PC-9 (cell line): ENCODE results near the gene TLDC2. TPM values are rescaled to one million over a fixed set of nuclear protein-coding genes. Genes with fewer than 3 reads are reported as not detected.

Source experiments
- BruUV-seq: library from RNA; stranded (reverse); fragments of 400-500 nt; replicated peaks from 2 replicates; lab custom pipeline; 2021; lab: Mats Ljungman, UMichigan
- CTCF ChIA-PET: fragments of 300-600 bp; sonication (Branson Sonifier 250); formaldehyde crosslinking; loops from one replicate; lab custom pipeline; 2022; ENCODE audit warnings: antibody characterized with exemption; lab: Charles Lee
- POLR2A ChIA-PET: fragments of 300-600 bp; sonication (Branson Sonifier 250); formaldehyde crosslinking; loops from one replicate; lab custom pipeline; 2022; ENCODE audit warnings: antibody characterized with exemption; ENCODE audit not compliant: unreplicated experiment; lab: Charles Lee
- DNase-seq, 2 experiments: peaks; one replicate each; pipeline versions ENCODE4 v3.0.0 to v3.0.0-alpha.2; 2015 to 2022; ENCODE audit warnings: mixed read lengths in 1 of 2
- H2AFZ ChIP-seq: fragments of 200-600 bp; sonication (generic); 2 replicates; pipeline ENCODE4 v1.8.1; 2017; ENCODE audit warnings: antibody characterized with exemption
- H3F3A ChIP-seq: fragments of 200-600 bp; sonication (generic); 2 replicates; pipeline ENCODE4 v1.8.1; 2017; ENCODE audit warnings: antibody characterized with exemption, mild to moderate bottlenecking, low read depth; ENCODE audit not compliant: insufficient read depth
- H3K27ac ChIP-seq: fragments of 200-600 bp; sonication (generic); 2 replicates; pipeline ENCODE4 v1.6.1; 2016; ENCODE audit warnings: mixed run types
- H3K27me3 ChIP-seq: fragments of 200-600 bp; sonication (generic); 2 replicates; pipeline ENCODE4 v1.6.1; 2016; ENCODE audit warnings: low read depth, mixed run types; ENCODE audit not compliant: insufficient read depth
- H3K36me3 ChIP-seq: fragments of 200-600 bp; sonication (generic); 2 replicates; pipeline ENCODE4 v1.6.1; 2016; ENCODE audit warnings: low read depth, mixed run types
- H3K4me1 ChIP-seq: fragments of 200-600 bp; sonication (generic); replicated peaks from 2 replicates; pipeline ENCODE4 v1.6.1; 2016; ENCODE audit warnings: mixed run types; ENCODE audit not compliant: insufficient read depth
- H3K4me2 ChIP-seq: fragments of 200-600 bp; sonication (generic); 2 replicates; pipeline ENCODE4 v1.6.1; 2017; ENCODE audit warnings: mixed run types
- H3K4me3 ChIP-seq: fragments of 200-600 bp; sonication (generic); 2 replicates; pipeline ENCODE4 v1.6.1; 2016; ENCODE audit warnings: mixed run types
- H3K79me2 ChIP-seq: fragments of 200-600 bp; sonication (generic); 2 replicates; pipeline ENCODE4 v1.6.1; 2017; ENCODE audit warnings: low read depth, mixed run types
- H3K9me2 ChIP-seq: fragments of 200-600 bp; sonication (generic); 2 replicates; pipeline ENCODE4 v1.8.1; 2017; ENCODE audit warnings: mild to moderate bottlenecking; ENCODE audit not compliant: insufficient read depth
- H3K9me3 ChIP-seq: fragments of 200-600 bp; sonication (generic); 2 replicates; pipeline ENCODE4 v1.8.1; 2016; ENCODE audit warnings: low read depth; ENCODE audit not compliant: insufficient read depth
- H4K20me1 ChIP-seq: fragments of 200-600 bp; sonication (generic); 2 replicates; pipeline ENCODE4 v1.8.1; 2017; ENCODE audit not compliant: insufficient read depth
- EZH2 ChIP-seq: fragments of 200-600 bp; sonication (generic); IDR thresholded peaks from 2 replicates; pipeline ENCODE4 v1.8.0; 2017; ENCODE audit warnings: antibody characterized with exemption, low read depth
- intact Hi-C: fragments of 100-400 bp; cut with micrococcal nuclease; formaldehyde crosslinking; loops from one replicate; pipeline ENCODE4 v1.10.0; 2022; ENCODE audit not compliant: unreplicated experiment
- total RNA-seq: library from RNA; stranded (reverse); gene quantifications from 2 replicates; pipeline ENCODE4 v1.2.3, GENCODE V29; 2021
- TF ChIP-seq, protein P1 (sequence below): fragments of 200-600 bp; sonication (generic); conservative IDR thresholded peaks from 2 replicates; pipeline ENCODE4 v1.6.1; 2017; ENCODE audit warnings: mixed run types, antibody characterized with exemption, mild to moderate bottlenecking, moderate library complexity

The TLDC2 gene
- total RNA-seq, 1 experiment from 2014 or later: not detected

DNA sequence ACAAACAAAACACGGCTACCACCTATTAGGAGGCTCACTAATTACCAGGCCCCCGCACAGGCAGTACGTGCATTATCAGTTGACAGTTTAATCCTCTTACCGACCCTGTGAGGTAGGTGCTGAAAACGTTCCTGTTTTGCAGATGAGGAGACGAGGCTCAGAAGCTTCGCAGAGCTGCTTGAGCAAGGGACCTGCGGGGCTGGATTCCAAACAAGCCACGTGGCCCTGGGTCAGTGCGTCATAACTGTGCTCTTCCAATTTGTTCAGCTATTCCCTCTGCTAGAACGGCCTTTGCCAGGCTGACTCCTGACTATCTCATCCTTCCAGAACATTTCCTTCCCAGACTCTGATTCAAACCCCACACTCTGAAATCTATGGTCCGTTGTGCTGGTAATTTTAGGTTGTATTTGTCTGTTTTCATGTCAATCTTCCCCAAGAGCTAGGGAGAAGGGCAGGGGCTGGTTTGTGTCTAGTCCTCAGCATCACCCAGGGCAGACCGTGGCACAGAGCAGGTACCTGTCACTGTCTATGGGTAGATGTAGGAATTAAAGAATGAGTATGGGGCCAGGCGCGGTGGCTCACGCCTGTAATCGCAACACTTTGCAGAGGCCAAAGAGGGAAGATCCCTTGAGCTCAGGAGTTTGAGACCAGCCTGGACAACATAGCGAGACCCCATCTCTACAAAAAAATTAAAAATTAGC, 28.8 kb upstream of the TLDC2 start:
- intact Hi-C loops: no loop called here
- Histone ChIP-seq H3K4me1 (peaks cover 12% of the 10 kb centered on the region), H3K4me3 (no peak overlapping the region), H3K9me3 (no peaks in the 10 kb centered on the region), H2AFZ (0 out of 2 replicates have a peak overlapping the region, but pooled peaks have one; percentile 26), H4K20me1 (no peaks in the 10 kb centered on the region), H3K36me3 (no peaks in the 10 kb centered on the region), H3K27me3 (no peaks in the 10 kb centered on the region), H3F3A (peaks cover 14% of the 10 kb centered on the region), H3K79me2 (no peaks in the 10 kb centered on the region), H3K27ac (peak overlapping the region; percentile 36; the same call in 1 of the 2 replicates), H3K9me2 (no peaks in the 10 kb centered on the region), H3K4me2 (peak overlapping the region; percentile 45)
- DNase-seq: peak; percentile 69 to 80
- TF ChIP-seq, protein P1, sequence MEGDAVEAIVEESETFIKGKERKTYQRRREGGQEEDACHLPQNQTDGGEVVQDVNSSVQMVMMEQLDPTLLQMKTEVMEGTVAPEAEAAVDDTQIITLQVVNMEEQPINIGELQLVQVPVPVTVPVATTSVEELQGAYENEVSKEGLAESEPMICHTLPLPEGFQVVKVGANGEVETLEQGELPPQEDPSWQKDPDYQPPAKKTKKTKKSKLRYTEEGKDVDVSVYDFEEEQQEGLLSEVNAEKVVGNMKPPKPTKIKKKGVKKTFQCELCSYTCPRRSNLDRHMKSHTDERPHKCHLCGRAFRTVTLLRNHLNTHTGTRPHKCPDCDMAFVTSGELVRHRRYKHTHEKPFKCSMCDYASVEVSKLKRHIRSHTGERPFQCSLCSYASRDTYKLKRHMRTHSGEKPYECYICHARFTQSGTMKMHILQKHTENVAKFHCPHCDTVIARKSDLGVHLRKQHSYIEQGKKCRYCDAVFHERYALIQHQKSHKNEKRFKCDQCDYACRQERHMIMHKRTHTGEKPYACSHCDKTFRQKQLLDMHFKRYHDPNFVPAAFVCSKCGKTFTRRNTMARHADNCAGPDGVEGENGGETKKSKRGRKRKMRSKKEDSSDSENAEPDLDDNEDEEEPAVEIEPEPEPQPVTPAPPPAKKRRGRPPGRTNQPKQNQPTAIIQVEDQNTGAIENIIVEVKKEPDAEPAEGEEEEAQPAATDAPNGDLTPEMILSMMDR: no peak
- no peak for TF ChIP-seq EZH2
- POLR2A ChIA-PET: interaction anchor here (0.6 to 1.1 kb wide), 4 partner anchors 9 to 31 kb away, joined by 3 to 9 read pairs (median 4); no protein-coding TSS in a partner anchor
- no TSS peak for BruUV-seq
- CTCF ChIA-PET: interaction anchor here (0.6 to 1.3 kb wide), 7 partner anchors 10 to 39 kb away, joined by 3 to 9 read pairs (median 3); no protein-coding TSS in a partner anchor

DNA sequence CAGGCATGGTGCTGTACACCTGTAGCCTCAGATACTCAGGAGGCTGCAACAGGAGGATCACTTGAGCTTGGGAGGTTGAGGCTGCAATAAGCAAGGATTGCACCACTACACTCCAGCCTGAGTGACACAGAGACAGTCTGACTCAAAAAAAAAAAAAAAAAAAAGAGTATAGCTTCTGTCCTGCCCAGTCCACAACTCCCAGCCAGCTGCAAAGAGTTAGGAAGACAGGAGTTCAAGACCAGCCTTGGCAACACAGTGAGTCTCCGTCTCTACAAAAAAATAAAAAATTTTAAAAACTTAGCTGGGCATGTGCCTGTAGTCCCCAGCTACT, 28.3 kb upstream of the TLDC2 start:
- Histone ChIP-seq H3K27ac (no peak overlapping the region), H3K4me1 (peaks cover 12% of the 10 kb centered on the region), H3K79me2 (no peaks in the 10 kb centered on the region), H3F3A (peaks cover 11% of the 10 kb centered on the region), H3K27me3 (no peaks in the 10 kb centered on the region), H3K4me2 (no peak overlapping the region), H4K20me1 (no peaks in the 10 kb centered on the region), H3K36me3 (no peaks in the 10 kb centered on the region), H3K4me3 (no peak overlapping the region), H3K9me2 (no peaks in the 10 kb centered on the region), H3K9me3 (no peaks in the 10 kb centered on the region), H2AFZ (no peak overlapping the region)
- CTCF ChIA-PET: interaction anchor here (0.6 to 1.3 kb wide), 4 partner anchors 10 to 39 kb away, joined by 3 to 9 read pairs (median 6); no protein-coding TSS in a partner anchor
- no peak for DNase-seq
- no TSS peak for BruUV-seq
- POLR2A ChIA-PET: no interaction called here
- TF ChIP-seq EZH2: no peak
- TF ChIP-seq, protein P1: no peak
- intact Hi-C loops: no loop called here

DNA sequence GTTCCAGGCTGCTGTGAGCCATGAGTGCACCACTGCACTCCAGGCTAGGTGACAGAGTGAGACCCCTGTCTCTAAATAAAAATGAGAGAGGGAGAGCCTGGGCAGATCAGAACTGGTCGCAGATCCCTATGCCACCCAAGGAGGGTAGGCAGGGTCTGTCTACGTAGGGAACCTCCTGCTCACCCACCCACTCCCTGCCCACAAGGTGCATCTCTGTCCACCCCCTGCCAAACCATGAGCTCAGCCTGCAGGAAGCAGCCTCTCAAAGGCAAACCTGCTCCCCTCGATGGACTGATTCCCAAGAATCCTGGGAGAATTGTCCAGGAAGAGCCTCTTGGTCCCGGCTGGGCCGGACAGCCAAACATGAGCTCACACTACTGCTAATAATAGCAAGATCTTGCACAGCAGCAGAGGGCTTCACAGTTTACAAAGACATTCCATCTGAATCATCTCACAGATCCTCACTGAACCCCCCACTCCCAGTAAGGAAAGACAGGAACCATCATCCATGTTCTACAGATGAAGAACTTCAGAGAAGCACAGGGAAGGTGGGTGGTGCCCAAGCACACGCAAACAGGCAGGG, 27.8 kb upstream of the TLDC2 start:
- BruUV-seq: no TSS peak
- TF ChIP-seq, protein P1: no peak
- no peak for TF ChIP-seq EZH2
- Histone ChIP-seq H4K20me1 (no peaks in the 10 kb centered on the region), H3K79me2 (no peaks in the 10 kb centered on the region), H3K4me1 (peaks cover 12% of the 10 kb centered on the region), H3K36me3 (no peaks in the 10 kb centered on the region), H3K9me2 (no peaks in the 10 kb centered on the region), H3K9me3 (no peaks in the 10 kb centered on the region), H3K4me3 (no peak overlapping the region), H3K4me2 (no peak overlapping the region), H3K27me3 (no peaks in the 10 kb centered on the region), H3F3A (peaks cover 11% of the 10 kb centered on the region), H2AFZ (no peak overlapping the region), H3K27ac (no peak overlapping the region)
- DNase-seq: no peak
- CTCF ChIA-PET: interaction anchor here (1.0 to 1.3 kb wide), 3 partner anchors 11 to 40 kb away, joined by 3 to 8 read pairs (median 5); no protein-coding TSS in a partner anchor
- intact Hi-C loops: no loop called here
- POLR2A ChIA-PET: no interaction called here
